NCI-H510A treated with DMSO at 0.1 percent for 48 hours (cell line): ENCODE data around the gene CDH23.
A peak's percentile ranks its signal among the peaks of the same experiment; 100 is the strongest.

ENCODE experiments used
- DNase-seq: peaks from one replicate; lab custom pipeline; 2025; lab: John Stamatoyannopoulos, UW

CDH23 gene

DNA sequence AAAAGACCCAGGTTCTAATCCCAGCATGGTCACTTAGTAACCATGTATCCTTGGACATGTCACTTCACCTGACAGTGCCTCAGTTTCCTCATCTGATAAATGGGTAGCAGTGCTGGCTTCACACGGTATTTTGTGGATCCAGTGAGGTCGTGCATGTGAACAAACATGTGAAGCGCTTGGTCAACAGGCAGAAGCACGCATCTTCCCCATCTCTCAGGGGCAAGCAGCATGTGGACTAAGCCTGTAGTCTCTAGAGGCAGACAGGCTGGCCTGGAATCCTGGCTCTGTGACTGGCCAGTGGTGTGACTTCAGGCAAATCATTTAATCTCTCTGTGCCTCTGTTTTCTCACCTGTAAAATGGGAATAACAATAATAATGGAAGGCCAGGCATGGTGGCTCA lies 207.0 kb downstream of the CDH23 start:
- DNase-seq: no peak

DNA sequence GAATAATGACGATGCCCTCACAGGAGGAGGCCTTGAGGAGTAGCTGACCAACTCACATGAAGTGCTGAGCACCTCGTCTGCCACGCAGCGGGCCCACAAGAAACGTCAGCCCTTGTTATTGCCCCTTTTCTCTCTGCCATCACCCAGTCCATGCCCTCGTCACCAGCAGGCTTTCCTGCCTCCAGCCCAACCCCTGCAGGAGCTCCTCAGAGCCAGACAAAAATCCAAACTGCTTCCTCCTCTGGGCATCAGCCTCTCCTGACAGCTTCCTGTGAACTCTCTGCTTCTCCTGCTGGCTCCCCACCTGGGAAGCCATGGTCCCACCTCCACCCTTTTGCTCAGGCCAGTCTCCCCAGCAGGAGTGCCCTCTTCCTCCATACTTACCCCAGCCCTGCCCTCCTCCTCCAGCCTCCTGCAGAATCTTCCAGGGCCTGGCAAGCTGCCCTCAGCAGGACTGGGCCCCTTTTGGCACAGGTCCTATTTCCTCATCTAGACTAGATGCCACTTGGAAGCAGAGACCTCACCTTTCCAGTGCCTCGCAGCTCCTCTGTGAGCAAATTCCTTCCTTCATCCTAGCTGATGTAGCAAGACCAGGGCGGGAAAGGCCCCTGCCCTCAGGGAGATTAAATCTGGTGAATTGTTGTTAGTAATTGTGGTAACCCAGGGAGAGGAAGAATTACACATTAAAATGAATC lies 207.8 kb downstream of the CDH23 start:
- DNase-seq: no peak

DNA sequence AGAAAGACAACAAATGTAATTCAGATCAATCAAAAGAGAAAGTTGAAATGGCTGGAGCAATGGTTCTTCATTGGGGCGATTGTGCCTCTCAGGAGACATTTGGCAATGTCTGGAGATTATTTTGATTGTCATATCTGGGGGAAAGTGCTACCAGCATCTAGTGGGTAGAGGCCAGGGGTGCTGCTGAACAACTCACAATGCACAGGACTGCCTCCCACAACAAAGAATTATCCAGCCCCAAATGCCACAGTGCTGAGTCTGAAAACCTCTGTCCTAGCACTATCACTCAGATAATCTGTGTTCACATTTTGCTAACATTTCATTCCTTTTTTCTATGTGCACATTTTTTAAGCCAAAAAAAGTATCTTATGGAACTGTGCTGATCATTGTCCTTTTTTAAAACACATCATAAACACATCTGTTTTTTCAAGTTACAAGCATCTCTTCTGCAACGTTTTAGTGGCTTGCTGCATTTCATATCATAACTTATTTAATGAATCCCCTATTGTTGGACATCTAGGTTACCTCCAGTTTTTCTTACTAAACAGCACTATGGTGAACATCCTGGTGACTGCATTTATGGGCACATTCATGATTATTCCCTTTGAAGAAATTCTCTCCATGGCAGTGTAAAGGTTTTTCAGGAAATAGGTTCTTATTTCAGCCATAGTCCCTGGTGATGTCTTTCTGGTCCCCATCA lies 208.7 kb downstream of the CDH23 start:
- DNase-seq: no peak

DNA sequence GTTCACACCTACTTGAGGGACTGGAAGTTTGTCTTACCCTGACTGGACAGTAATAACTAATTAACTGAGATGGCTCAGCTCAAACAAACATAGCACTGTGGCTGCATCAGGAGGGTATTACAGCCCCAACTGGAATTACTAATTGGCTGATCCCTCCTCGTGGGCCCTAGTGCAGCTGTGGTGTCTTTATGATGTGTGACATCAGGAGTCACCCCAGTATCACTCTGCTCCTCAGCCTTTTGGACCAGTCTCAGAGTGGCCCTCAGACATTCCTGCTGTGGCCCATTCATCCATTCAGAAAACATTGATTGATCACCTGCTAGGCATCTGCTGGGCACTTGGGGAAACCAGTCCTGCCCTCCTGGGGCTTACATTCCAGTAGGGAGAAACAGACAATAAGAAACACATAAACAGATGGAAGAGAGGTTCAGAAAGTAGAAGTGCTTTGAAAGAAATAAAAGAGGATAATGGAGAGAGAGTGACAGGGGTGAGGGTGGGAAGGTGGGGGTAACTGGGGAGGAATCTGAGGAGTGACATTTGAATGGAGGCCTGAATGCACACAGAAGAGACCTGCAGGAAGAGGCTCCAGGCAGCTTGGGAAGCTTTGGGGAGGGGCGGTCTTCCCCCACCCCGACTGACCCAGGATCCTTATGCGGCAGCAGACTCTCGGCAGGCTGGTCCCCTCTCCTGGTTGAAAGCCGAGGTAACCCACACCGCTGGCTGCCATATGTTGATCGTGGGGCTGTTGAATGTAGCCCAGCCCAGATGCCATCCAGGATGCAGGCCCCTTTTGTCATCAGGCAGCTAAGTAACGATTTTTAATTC lies 209.7 kb downstream of the CDH23 start:
- DNase-seq: no peak

DNA sequence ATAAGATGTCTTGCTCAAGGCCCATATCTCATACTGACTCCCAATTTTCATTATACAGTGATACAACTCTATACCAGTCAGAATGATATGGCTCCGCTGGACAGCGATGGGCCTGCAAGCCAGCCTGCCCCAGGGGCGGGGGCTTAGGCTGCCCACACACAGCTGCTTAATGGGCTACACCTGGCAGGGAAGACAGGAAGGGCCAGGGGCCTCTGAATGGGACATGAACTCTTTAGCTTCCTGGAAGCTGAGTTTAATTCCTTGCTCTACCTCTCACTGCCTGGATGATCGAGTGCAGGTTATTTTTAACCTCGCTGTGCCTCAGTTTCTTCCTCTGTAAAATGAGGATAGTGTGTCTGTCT lies 210.3 kb downstream of the CDH23 start:
- DNase-seq: no peak

DNA sequence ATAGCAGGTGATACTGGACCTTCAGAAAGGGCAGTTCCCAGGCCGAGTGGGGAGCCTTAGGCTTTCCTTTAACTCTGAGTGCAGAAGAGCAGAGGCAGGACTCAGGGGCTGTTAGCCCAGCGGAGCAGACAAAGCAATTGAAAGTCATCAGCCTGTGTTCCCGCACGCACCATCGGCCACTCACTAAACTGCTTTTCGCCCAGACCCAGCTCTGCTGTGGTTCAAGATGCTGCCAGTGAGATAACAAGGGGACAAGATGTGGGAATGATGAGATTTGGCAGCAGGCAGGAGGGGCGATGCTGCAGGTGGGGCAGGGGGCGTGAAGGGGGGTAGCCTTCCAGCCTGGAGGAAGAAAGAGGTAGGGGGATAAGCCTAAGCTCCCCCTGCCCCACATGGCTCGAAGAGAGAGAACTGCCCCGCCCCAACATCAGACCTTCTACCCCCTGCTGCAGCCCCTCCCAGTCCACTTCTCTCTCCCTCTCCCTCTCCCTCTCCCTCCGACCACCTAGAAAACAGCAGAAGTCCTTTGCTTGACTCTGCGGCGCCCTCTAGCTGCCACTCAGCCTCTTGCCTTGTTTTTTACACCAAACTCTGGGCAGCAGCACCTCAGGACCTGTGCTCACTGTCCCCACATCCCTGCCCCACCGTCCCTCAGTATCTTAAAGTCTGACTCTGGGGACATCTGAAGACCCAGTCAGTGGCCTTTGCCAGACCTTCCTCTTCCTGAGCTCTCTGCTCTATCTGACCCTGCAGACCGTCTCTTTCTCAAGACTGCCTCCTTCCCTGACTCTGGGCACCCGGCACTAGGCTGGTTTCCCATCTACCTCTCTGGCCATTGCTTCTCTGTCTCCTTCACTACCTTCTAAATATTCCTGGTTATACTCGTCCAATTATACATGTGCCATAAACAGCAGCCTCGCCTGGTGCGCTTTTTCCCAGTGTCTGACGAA lies 212.4 kb downstream of the CDH23 start:
- DNase-seq: peak; percentile 75

DNA sequence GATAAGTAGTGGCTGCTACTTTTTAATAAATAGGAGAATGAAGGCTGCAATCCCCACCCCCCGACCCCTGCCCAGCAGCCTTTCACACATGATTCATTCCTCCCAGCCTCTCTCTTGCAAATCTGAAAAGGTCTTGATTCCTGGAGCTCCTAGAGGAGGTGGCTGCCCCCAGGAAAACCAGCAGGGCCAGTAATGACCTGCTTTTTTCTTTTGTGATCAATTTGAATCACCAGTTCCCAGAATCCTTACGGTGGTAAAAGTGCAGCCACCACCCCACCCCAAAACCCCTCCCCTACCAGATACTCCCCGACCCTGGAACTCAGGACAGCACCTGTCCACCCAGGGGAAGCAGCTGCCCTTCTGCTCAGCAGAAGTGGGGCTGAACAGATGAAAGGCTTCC lies 213.9 kb downstream of the CDH23 start:
- no peak for DNase-seq

DNA sequence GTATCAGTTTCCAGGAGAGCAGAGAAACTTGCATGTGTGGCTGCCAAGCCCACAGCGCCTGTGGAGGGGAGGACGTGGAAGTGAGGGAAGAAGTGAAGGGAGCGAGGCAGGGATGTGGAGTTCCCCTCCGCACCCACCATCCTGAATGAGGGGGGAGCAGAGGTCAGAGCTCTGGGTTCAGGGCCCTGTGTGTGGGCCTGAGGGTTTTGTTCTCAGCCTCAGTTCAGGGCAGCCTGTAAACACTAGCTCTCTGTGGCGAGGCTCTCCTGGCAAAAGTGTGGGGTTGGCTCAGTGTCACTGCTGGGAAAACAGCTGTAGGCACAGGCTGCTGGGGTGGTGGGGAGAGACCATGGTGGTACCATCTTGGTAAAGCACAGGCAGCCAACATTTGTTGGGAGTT lies 214.4 kb downstream of the CDH23 start:
- DNase-seq: no peak

DNA sequence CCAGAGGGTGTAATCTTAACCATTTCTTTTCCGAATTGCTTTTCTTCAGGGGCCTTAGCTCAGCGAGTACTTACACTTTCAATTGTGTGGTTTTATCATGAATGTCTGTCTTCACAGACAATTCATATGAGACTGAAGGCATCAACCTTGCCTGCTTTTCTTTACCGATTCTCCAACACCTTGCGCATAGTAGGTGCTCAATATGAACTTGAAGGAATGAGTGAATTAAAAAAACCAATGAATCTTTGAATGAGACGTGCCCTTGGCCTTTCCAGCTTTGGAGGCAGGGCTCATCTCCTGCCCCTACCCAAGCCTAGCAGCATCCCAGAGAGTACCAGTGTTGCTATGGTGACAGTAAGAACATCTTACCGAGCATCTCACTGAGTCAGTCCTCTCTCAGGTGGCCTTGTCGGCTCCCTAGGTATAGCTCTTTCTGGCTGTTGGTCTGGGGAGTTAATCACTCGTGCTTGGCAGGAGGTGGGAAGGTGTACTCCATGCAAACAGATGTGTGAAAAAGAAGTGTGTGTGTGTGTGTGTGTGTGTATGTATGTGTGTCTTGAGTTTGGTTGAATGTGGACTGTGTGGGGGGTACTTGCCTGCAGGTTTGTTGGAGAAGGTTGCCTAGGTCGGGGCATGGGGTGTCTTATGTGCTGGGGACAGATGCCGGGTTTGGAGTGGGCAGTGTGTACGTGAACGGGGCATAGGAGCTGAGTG lies 215.1 kb downstream of the CDH23 start:
- DNase-seq: no peak

DNA sequence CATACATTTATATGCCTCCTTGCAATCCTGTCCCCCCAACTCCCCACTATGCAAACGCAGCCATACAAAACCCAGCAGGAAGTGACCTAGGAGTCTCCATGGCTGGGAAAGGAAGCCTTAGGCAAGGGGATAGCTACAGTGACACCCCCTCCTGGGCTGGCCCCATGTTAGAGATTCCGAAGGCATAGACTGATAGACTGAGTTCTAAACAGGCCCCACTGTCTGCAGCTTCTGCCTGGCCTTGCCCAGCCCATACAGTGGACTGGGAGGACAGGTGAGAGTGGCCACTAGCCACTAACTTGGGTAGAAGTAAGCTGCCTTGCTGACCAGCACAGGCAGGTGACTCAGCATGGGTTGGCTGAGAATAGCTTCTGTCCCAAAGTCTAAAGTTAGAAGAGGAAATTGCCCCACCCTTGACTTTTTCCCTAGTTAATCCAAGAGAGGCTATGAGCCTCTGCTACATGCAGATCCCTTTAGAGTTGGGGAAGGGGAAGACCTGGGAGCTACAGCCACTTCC lies 216.6 kb downstream of the CDH23 start:
- DNase-seq: no peak

DNA sequence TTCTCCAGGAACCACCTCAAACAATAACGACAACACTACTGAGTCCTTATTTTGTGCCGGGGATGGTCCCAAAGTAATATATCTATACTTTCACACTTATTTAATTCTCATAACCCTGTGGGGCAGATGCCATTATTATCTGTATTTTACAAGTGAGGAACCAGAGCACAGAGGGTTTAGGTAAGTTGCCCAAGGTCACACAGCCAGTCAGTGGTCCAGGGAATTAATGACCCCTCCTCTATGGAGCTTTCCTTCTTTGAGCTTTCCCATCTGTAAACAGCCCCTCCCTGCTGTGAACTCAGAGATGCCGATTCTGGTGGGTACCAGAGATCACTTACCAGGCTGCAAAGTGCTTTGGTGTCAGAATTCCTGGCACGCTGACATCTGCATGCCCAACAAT lies 217.2 kb downstream of the CDH23 start:
- no peak for DNase-seq

DNA sequence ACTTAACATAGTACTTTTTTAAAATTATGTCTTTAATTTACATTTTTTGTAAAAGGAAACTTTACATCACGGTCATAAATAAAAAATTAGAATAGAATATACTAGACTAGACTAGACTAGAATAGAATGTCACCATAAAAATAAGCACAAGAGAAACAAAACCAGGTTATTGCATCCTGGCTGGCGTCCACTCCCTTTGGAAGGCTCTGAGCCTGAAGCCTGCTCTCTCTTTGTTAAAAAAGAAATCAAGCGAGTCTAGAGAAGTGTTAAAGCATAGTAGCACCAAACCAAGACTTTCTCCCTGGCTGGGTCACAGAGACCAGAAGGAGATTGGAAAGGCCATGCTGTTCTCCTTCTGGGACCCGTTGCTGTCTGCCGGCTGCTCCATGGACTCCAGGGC lies 218.2 kb downstream of the CDH23 start:
- no peak for DNase-seq

DNA sequence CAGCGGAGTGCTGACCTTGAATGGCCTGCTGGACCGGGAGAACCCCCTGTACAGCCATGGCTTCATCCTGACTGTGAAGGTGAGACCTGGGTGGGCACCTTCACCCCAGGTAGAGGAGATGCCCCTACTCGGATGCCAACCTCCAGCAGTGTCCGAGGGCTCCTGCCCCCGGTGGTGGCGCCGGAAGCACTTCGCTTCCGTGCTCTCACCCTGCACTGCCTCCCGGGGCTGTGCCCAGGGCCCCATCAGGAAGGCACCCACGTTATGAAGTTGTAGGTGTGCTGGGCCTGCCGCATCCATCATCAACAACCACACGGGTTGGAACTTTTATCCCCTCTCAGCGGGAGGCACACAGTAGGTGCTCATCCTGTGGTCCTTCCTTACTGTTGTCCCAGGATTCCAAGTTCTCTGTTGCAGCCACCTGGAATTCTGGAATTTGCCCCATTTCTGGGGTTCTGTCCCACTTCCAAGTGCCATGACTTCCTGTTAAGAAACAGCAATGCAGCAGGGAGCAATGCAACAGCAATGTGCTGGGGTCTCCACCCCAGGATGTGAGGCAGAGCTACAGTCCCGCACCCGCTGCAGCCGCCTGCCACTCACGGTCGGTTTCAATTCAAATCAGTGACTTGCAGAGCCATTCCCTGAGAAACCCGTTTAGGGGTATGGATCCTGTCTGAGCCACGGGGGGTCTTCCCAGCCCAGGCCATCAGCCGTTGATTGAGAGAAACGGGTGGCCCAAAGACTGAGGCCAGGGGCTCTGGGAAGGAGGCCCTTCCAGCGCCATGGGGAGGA lies 219.0 kb downstream of the CDH23 start:
- DNase-seq: no peak

DNA sequence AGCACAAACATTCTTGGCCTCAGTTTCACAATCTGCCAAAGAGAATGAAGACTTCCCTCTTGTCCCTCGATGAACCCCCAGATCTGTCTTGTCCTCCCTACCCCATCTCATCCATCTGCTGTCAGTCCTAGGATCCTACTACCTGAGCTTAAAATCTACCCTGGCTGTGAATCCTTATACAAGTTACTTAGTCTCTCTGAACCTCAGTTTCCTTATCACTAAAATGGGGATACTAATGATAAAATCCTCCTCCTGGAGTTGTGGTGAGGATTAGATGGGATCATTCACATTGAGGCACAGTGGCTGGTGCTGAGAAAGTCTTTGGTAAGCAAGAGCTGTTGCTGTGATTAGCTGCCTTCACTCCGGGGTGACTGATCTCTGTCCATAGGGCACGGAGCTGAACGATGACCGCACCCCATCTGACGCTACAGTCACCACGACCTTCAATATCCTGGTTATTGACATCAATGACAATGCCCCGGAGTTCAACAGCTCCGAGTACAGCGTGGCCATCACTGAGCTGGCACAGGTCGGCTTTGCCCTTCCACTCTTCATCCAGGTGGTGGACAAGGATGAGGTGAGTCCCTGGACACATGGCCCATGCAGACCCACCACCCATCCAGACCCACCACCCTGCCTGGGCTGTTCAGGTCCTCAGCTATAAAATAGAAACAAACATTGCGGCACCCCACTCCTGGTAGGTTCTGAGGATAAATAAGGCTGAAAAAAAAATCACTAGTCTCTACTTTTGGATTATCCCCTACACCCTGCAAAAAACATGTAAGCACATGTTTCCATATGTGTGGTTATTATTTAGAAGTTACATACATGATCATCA lies 220.3 kb downstream of the CDH23 start:
- DNase-seq: no peak

DNA sequence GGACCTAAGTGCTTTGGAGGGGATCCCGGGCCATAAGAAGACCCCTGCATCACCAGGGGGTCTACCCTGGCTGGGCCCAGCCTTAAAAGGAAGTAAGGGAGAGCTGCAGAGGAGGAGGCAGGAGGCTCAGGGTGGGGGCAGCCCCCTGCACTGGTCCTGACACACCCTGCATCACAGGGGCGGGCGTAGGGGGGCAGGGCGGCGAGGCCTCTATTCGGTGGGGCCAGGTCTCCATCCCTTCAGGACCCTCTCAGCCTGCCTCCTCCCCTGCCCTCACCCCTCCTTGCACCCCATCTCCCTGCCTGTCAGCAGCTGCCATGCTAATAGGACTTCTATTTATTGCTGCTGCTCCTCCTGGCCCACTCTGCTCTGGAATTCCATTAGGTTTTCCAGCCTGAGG lies 221.5 kb downstream of the CDH23 start:
- no peak for DNase-seq

DNA sequence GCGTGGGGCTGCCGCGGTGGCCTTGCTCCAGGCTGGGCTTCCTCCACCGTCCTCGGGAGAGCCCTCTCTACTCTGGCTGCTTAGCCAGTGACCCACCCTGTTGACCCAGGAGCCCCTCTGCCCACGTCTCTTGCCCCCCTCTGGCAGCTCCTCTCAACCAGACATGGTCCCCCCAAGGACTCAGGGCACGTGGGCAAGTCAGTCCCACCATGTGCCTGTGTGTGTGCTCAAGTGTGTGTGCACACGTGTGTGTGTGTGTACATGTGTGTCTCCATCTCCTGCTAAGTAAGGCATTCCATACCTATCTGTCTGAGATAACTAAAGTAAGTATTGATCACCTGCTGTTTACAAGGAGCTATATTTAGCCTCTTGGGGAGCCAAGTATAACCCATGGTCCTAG lies 221.9 kb downstream of the CDH23 start:
- DNase-seq: no peak

DNA sequence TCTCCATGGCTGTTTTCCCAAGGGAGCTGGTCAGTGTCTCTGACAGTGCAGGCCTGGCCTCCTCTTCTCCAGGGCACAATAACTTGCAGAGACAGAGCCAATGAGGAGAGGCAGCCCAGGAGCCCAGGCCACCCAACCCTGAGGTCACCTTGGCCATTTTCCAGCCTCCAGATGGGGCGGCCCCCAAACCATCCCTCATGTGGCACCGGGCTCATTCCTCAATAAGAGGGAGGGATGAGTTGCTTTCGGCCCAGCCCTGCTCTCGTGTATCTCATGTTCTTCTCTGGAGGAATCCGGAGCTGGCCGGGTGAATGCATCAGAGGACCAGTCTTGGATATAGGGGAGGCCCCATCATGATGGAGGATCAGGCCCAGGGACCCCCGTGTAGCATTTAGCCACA lies 223.9 kb downstream of the CDH23 start:
- DNase-seq: no peak

DNA sequence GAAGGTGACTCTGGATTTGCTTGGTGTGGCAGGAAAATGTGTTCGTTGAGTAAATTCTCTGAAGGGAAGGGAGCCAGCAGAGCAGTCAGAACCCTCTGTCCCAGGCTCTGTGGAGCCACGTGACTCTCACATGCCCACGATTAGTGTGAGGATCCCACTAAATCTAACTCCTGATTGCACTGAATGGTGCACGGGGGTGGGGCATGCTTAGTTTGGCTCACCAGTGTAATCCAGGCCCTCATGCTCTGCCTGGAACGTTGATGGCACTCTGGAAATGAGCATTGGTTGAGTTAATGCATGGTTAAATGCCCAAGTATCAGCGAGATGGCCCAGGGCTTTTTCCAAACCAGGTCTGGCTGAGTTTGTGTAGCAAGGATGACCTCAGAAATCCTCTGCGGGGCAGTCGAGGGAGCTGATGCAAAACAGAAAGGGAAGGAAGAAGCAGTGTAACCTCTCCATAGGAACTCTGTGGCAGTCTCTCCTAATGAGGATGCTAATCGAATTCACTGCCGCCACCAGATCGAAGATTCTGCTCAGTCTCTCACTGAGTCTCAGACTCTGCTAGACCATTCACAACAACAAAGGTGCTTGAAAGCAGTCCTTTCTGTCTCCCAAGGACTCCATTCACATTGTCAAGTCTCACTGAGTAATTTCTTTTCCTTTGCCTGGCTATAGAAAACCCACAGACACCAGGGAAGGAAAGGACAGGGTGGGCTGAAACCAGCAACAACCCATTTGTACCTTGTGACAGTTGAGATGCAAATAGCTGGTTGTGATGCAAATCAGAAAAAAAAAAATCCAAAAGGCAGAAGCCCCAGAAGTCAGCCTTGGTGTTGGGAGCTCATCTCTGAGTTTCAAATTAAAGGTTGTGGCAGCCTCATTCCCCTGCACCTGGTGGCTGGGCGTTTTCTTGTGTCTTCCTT lies 224.8 kb downstream of the CDH23 start:
- DNase-seq: no peak
